Naive thymus-derived CD4-positive, alpha-beta T cell (primary cell): ENCODE measurements around the gene PRB2. TPM values are rescaled to one million over a fixed set of nuclear protein-coding genes. Genes with fewer than 3 reads are reported as not detected.
"Not testable (repeated sequence)": the region's sequence is repeated elsewhere in the genome, so short reads cannot be mapped to it uniquely, and the experiment has no call there.

Experiments used
- ATAC-seq: fragments of 150-1000 bp; cut with Tn5 transposase; 2 replicates; pipeline ENCODE4 v1.10.0; 2021; ENCODE audit warnings: mild to moderate bottlenecking, moderate library complexity
- CTCF ChIA-PET: fragments of 350-600 bp; sonication (Branson Sonifier 250); formaldehyde crosslinking; loops from one replicate; lab custom pipeline; 2021; ENCODE audit warnings: antibody characterized with exemption; lab: Charles Lee
- POLR2A ChIA-PET: fragments of 350-600 bp; sonication (Branson Sonifier 250); formaldehyde crosslinking; loops from one replicate; lab custom pipeline; 2021; ENCODE audit warnings: antibody characterized with exemption, inconsistent platforms; lab: Charles Lee
- DNase-seq, 9 donors: peaks; one replicate each; pipeline versions ENCODE4 v3.0.0 to v3.0.0-alpha.2; 2020 to 2022; ENCODE audit warnings: mixed read lengths in 1 of 9
- H3K27ac ChIP-seq: one replicate; pipeline ENCODE4 v1.7.0; 2013; ENCODE audit warnings: mild to moderate bottlenecking, low read depth, low read length, moderate library complexity
- H3K27me3 ChIP-seq, 2 donors: one replicate each; pipeline ENCODE4 v1.7.0; 2013; ENCODE audit warnings: low read length in 2 of 2, mild to moderate bottlenecking in 2 of 2, moderate library complexity in 2 of 2; ENCODE audit not compliant: control insufficient read depth in 2 of 2, insufficient read depth in 2 of 2
- H3K36me3 ChIP-seq, 3 experiments: 1 replicate in 2 of 3; 2 replicates in 1 of 3; pipeline ENCODE4 v1.7.0; 2013; ENCODE audit warnings: low read length in 3 of 3, mild to moderate bottlenecking in 3 of 3, moderate library complexity in 1 of 3; ENCODE audit not compliant: insufficient read depth in 3 of 3, control insufficient read depth in 2 of 3
- H3K4me1 ChIP-seq, 2 donors: one replicate each; pipeline ENCODE4 v1.7.0; 2013; ENCODE audit warnings: low read length in 2 of 2, mild to moderate bottlenecking in 2 of 2, moderate library complexity in 1 of 2; ENCODE audit not compliant: control insufficient read depth in 2 of 2, insufficient read depth in 2 of 2
- H3K4me3 ChIP-seq: 2 replicates; pipeline ENCODE4 v1.7.0; 2013; ENCODE audit warnings: mild to moderate bottlenecking, low read length
- H3K9me3 ChIP-seq, 3 experiments: 1 replicate in 2 of 3; 2 replicates in 1 of 3; pipeline ENCODE4 v1.7.0; 2013; ENCODE audit warnings: low read length in 3 of 3; ENCODE audit not compliant: control insufficient read depth in 2 of 3
- H3K27ac Mint-ChIP-seq, 9 donors: one replicate each; pipeline ENCODE4 v1.8.0; 2020 to 2022; ENCODE audit warnings: mixed read lengths in 9 of 9, mild to moderate bottlenecking in 8 of 9, moderate library complexity in 5 of 9, inconsistent platforms in 2 of 9
- H3K27me3 Mint-ChIP-seq, 5 donors: one replicate each; pipeline ENCODE4 v1.8.0; 2021 to 2022; ENCODE audit warnings: mixed read lengths in 5 of 5, mild to moderate bottlenecking in 1 of 5
- H3K36me3 Mint-ChIP-seq, 5 donors: one replicate each; pipeline ENCODE4 v1.8.0; 2020 to 2022; ENCODE audit warnings: mixed read lengths in 5 of 5, mild to moderate bottlenecking in 3 of 5, inconsistent platforms in 1 of 5
- H3K4me1 Mint-ChIP-seq, 7 donors: one replicate each; pipeline ENCODE4 v1.8.0; 2020 to 2022; ENCODE audit warnings: mixed read lengths in 7 of 7, mild to moderate bottlenecking in 3 of 7, inconsistent platforms in 1 of 7
- H3K4me3 Mint-ChIP-seq, 10 donors: one replicate each; pipeline ENCODE4 v1.8.0; 2020 to 2022; ENCODE audit warnings: mild to moderate bottlenecking in 10 of 10, mixed read lengths in 10 of 10, moderate library complexity in 6 of 10, inconsistent platforms in 2 of 10
- H3K9me3 Mint-ChIP-seq, 11 donors: one replicate each; pipeline ENCODE4 v1.8.0; 2020 to 2022; ENCODE audit warnings: mixed read lengths in 11 of 11, mild to moderate bottlenecking in 4 of 11, inconsistent platforms in 1 of 11, moderate library complexity in 1 of 11
- intact Hi-C, 2 donors: fragments of 100-400 bp; cut with micrococcal nuclease; formaldehyde crosslinking; loops; one replicate each; pipeline ENCODE4 v1.15.1; 2023
- polyA plus RNA-seq, 2 donors: library from polyadenylated mRNA; unstranded; fragments of 300-500 nt; fragmentation: Illumina TruSeq; gene quantifications; one replicate each; pipeline ENCODE4 v1.2.3, GENCODE V29; 2021
- total RNA-seq, 6 experiments: library from RNA in 5 of 6; stranded (reverse) in 5 of 6; gene quantifications; 1 replicate in 5 of 6; 2 replicates in 1 of 6; pipeline ENCODE4 v1.2.3 and lab custom pipeline; 2021 to 2026

Gene PRB2
- total and polyA plus RNA-seq, 7 experiments from 2014 or later: not detected

- intact Hi-C loops: no loop called here
- DNase-seq (no peak), ATAC-seq (no peak)
- Mint-ChIP-seq H3K9me3 (no peaks in the 10 kb centered on the region), H3K36me3 (peaks cover 0 to 4% (median 0%) of the 10 kb centered on the region in 5 donors), H3K4me3 (no peak overlapping the region), H3K4me1 (peaks cover 0 to 4% (median 0%) of the 10 kb centered on the region in 7 donors), H3K27ac (no peak overlapping the region), H3K27me3 (peaks cover 0 to 6% (median 0%) of the 10 kb centered on the region in 5 donors)
- Histone ChIP-seq H3K9me3 (no peaks in the 10 kb centered on the region), H3K36me3 (no peaks in the 10 kb centered on the region), H3K4me1 (no peaks in the 10 kb centered on the region), H3K27ac (no peak overlapping the region), H3K27me3 (no peaks in the 10 kb centered on the region), H3K4me3 (no peak overlapping the region)
- CTCF ChIA-PET: no interaction called here
- POLR2A ChIA-PET: no interaction called here
Observed at GRCh38 chr12:11397366-11397765, 2.0 kb upstream of the PRB2 start.

GRCh38 chr12:11391456-11391855 is 3.9 kb downstream of the PRB2 start:
- H3K27ac Mint-ChIP-seq, H3K36me3 Mint-ChIP-seq, ATAC-seq, DNase-seq, H3K4me3 Mint-ChIP-seq, H3K9me3 ChIP-seq, H3K27me3 ChIP-seq, H3K36me3 ChIP-seq, H3K27me3 Mint-ChIP-seq, POLR2A ChIA-PET, H3K4me1 Mint-ChIP-seq, intact Hi-C loops, H3K4me1 ChIP-seq, CTCF ChIA-PET, H3K9me3 Mint-ChIP-seq, H3K4me3 ChIP-seq, H3K27ac ChIP-seq: not testable (repeated sequence)

- POLR2A ChIA-PET, H3K4me3 ChIP-seq, ATAC-seq, H3K36me3 ChIP-seq, CTCF ChIA-PET, intact Hi-C loops, H3K27me3 ChIP-seq, H3K27ac ChIP-seq, H3K4me3 Mint-ChIP-seq, H3K4me1 Mint-ChIP-seq, DNase-seq, H3K27ac Mint-ChIP-seq, H3K9me3 ChIP-seq, H3K27me3 Mint-ChIP-seq, H3K4me1 ChIP-seq: not testable (repeated sequence)
- Mint-ChIP-seq H3K36me3 (peaks cover 0 to 48% (median 36%) of the 10 kb centered on the region in 5 donors), H3K9me3 (peaks cover 13 to 74% (median 38%) of the 10 kb centered on the region in 11 donors)
Observed at GRCh38 chr12:11377420-11377819, 17.9 kb downstream of the PRB2 start.

GRCh38 chr12:11361151-11361550 is 34.2 kb downstream of the PRB2 start:
- Histone ChIP-seq H3K4me3 (no peak overlapping the region), H3K27me3 (no peaks in the 10 kb centered on the region), H3K27ac (no peak overlapping the region), H3K4me1 (no peaks in the 10 kb centered on the region), H3K9me3 (no peaks in the 10 kb centered on the region), H3K36me3 (no peaks in the 10 kb centered on the region)
- Mint-ChIP-seq H3K4me3 (peak overlapping the region in 1 of 10 donors; percentile 4), H3K4me1 (no peaks in the 10 kb centered on the region), H3K27me3 (no peaks in the 10 kb centered on the region), H3K9me3 (peaks cover 0 to 6% (median 0%) of the 10 kb centered on the region in 11 donors), H3K27ac (no peak overlapping the region), H3K36me3 (peaks cover 0 to 12% (median 5%) of the 10 kb centered on the region in 5 donors)
- ChIA-PET CTCF (no interaction called here), POLR2A (no interaction called here)
- DNase-seq (no peak), ATAC-seq (no peak)
- intact Hi-C loops: no loop called here

- ATAC-seq, H3K9me3 ChIP-seq, intact Hi-C loops, POLR2A ChIA-PET, H3K36me3 ChIP-seq, H3K4me3 ChIP-seq, H3K9me3 Mint-ChIP-seq, H3K27ac Mint-ChIP-seq, DNase-seq, H3K27me3 ChIP-seq, H3K27ac ChIP-seq, H3K4me1 ChIP-seq, CTCF ChIA-PET, H3K4me1 Mint-ChIP-seq, H3K4me3 Mint-ChIP-seq, H3K27me3 Mint-ChIP-seq: not testable (repeated sequence)
- H3K36me3 Mint-ChIP-seq: peaks cover 0 to 11% (median 5%) of the 10 kb centered on the region in 5 donors
Observed at GRCh38 chr12:11360205-11360883, 35.0 kb downstream of the PRB2 start.

GRCh38 chr12:11351736-11352135 is 43.6 kb downstream of the PRB2 start:
- H3K9me3 Mint-ChIP-seq, H3K36me3 Mint-ChIP-seq, H3K36me3 ChIP-seq, ATAC-seq, H3K4me1 ChIP-seq, H3K4me1 Mint-ChIP-seq, H3K4me3 Mint-ChIP-seq, H3K27me3 ChIP-seq, H3K4me3 ChIP-seq, H3K27ac ChIP-seq, DNase-seq, CTCF ChIA-PET, intact Hi-C loops, H3K27ac Mint-ChIP-seq, POLR2A ChIA-PET, H3K9me3 ChIP-seq: not testable (repeated sequence)
- H3K27me3 Mint-ChIP-seq: peaks cover 0 to 17% (median 5%) of the 10 kb centered on the region in 5 donors

GRCh38 chr12:11348439-11348838 is 46.9 kb downstream of the PRB2 start:
- ChIA-PET POLR2A (no interaction called here), CTCF (no interaction called here)
- no peaks in the 10 kb centered on the region for H3K4me1 ChIP-seq
- H3K27ac ChIP-seq: no peak overlapping the region
- no peak overlapping the region for H3K4me3 ChIP-seq
- intact Hi-C loops: no loop called here
- H3K9me3 ChIP-seq: no peaks in the 10 kb centered on the region
- H3K9me3 Mint-ChIP-seq: peaks cover 0 to 6% (median 3%) of the 10 kb centered on the region in 11 donors
- peaks cover 0 to 3% (median 0%) of the 10 kb centered on the region in 7 donors for H3K4me1 Mint-ChIP-seq
- peaks cover 0 to 7% (median 0%) of the 10 kb centered on the region in 5 donors for H3K36me3 Mint-ChIP-seq
- ATAC-seq: no peak
- H3K27me3 Mint-ChIP-seq: peaks cover 0 to 6% (median 0%) of the 10 kb centered on the region in 5 donors
- no peak overlapping the region for H3K4me3 Mint-ChIP-seq
- H3K36me3 ChIP-seq: no peaks in the 10 kb centered on the region
- no peak for DNase-seq
- H3K27ac Mint-ChIP-seq: no peak overlapping the region
- peaks cover 0 to 2% of the 10 kb centered on the region in 2 donors for H3K27me3 ChIP-seq
